Measurements from ENCODE around the gene FXYD1.

FXYD1 gene

DNA sequence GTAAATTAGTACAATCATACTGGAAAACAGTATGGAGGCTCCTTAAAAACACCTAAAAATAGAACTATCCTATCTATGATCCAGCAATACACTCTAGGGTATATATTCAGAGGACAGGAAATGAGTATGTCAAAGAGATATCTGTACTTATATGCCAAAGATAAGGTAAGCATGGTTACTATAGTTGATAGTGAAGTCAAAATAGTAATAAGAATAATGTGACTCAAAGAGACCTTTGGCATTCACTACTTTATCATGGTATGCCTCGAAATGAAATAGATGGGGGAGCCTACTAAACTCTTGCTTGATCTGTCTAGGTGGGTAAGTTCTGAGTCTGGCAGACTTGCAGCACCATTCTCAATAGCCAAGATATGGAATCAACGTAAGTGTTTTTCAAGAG is 46.3 kb downstream of the FXYD1 start:
- Mint-ChIP-seq H3K36me3 (ENCODE audit: low read depth) (no peaks in the 10 kb centered on the region), H3K4me3 (no peak overlapping the region), H3K4me1 (ENCODE audit: low read depth) (peaks cover 1% of the 10 kb centered on the region), H3K9me3 (no peaks in the 10 kb centered on the region), H3K27ac (no peak overlapping the region), H3K27me3 (ENCODE audit: low read depth) (peaks cover 17% of the 10 kb centered on the region)

Data from T-helper 1 cell treated with Interleukin-12 subunit alpha and Interleukin-12 subunit beta and Interleukin-4 antibody, amounts not matched to agents 30 μg/mL and 1 μg/mL, for 36 hours (primary cell).